HepG2 (cell line): Measurements from ENCODE around the gene CD58. TPM values are rescaled to one million over a fixed set of nuclear protein-coding genes. Genes with fewer than 3 reads are reported as not detected.

Experiments
- ATAC-seq: fragments of 200-7000 bp; cut with Tn5 transposase; 3 replicates; pipeline ENCODE4 v1.9.1; 2020; ENCODE audit warnings: mild to moderate bottlenecking, moderate library complexity
- BruUV-seq: library from RNA; stranded (reverse); fragments of 400-500 nt; replicated peaks from 2 replicates; lab custom pipeline; 2021; lab: Mats Ljungman, UMichigan
- CTCF ChIA-PET: fragments of 300-600 bp; formaldehyde crosslinking; extraction: SDS; loops from one replicate; lab custom pipeline; 2021; ENCODE audit warnings: low total read pairs, inconsistent platforms, low intra/inter-chr PET ratio; lab: Yijun Ruan, JAX
- POLR2A ChIA-PET: fragments of 350-600 bp; sonication (Branson Sonifier 250); formaldehyde crosslinking; loops from one replicate; lab custom pipeline; 2020; ENCODE audit warnings: antibody characterized with exemption, inconsistent platforms; lab: Yijun Ruan, JAX
- DNase-seq: peaks from one replicate; pipeline ENCODE4 v3.0.0-alpha.2; 2015; ENCODE audit warnings: low spot score
- FAIRE-seq: peaks from 3 replicates; lab custom pipeline; 2011; peaks lifted over from hg19 to GRCh38; lab: Jason Lieb, UNC
- H2AFZ ChIP-seq: one replicate; pipeline ENCODE4 v1.6.1; 2011; ENCODE audit warnings: low read length, inconsistent platforms
- H3K27ac ChIP-seq: fragments of 300-600 bp; 3 replicates; pipeline ENCODE4 v1.8.0; 2011; ENCODE audit warnings: mixed run types, mild to moderate bottlenecking, mixed read lengths, low read length, inconsistent platforms; ENCODE audit not compliant: insufficient read depth; ENCODE audit errors: extremely low read length
- H3K27me3 ChIP-seq, 2 experiments: fragments of 200-600 bp in 1 of 2; 2 replicates in 1 of 2; 3 replicates in 1 of 2; pipeline versions ENCODE4 v1.6.0 to v1.8.0; 2011; ENCODE audit warnings: low read length in 2 of 2, mild to moderate bottlenecking in 2 of 2, moderate library complexity in 2 of 2, inconsistent platforms in 1 of 2; ENCODE audit not compliant: insufficient read depth in 2 of 2, control insufficient read depth in 1 of 2
- H3K36me3 ChIP-seq, 2 experiments: fragments of 200-600 bp in 1 of 2; replicated peaks in 1 of 2; 2 replicates in 1 of 2; 3 replicates in 1 of 2; pipeline versions ENCODE4 v1.5.1 to v1.8.0; 2011; ENCODE audit warnings: low read length in 2 of 2, inconsistent platforms in 1 of 2; ENCODE audit not compliant: insufficient read depth in 2 of 2, control insufficient read depth in 1 of 2
- H3K4me1 ChIP-seq: 2 replicates; pipeline ENCODE4 v1.5.1; 2012; ENCODE audit warnings: low read length, inconsistent platforms; ENCODE audit not compliant: insufficient read depth
- H3K4me2 ChIP-seq: 2 replicates; pipeline ENCODE4 v1.6.0; 2011; ENCODE audit warnings: low read depth, low read length, inconsistent platforms
- H3K4me3 ChIP-seq, 3 experiments: fragments of 200-600 bp in 1 of 3; sonication (generic), shearing (Covaris generic) in 1 of 3; replicated peaks in 1 of 3; 2 replicates each; pipeline ENCODE4 v1.5.1; 2011 to 2016; ENCODE audit warnings: low read length in 3 of 3, inconsistent platforms in 2 of 3, low read depth in 2 of 3, mild to moderate bottlenecking in 2 of 3, control low read depth in 1 of 3, mixed read lengths in 1 of 3; ENCODE audit not compliant: insufficient read depth in 1 of 3
- H3K79me2 ChIP-seq: one replicate; pipeline ENCODE4 v1.6.1; 2011; ENCODE audit warnings: low read length, inconsistent platforms; ENCODE audit not compliant: insufficient read depth
- H3K9ac ChIP-seq: 2 replicates; pipeline ENCODE4 v1.6.0; 2011; ENCODE audit warnings: mild to moderate bottlenecking, low read depth, low read length, inconsistent platforms; ENCODE audit not compliant: insufficient read depth
- H3K9me3 ChIP-seq: 2 replicates; pipeline ENCODE4 v1.5.1; 2012; ENCODE audit warnings: mild to moderate bottlenecking, low read length
- H4K20me1 ChIP-seq: 2 replicates; pipeline ENCODE4 v1.6.0; 2011; ENCODE audit warnings: inconsistent platforms, mild to moderate bottlenecking, low read length, moderate library complexity; ENCODE audit not compliant: insufficient read depth
- ADNP ChIP-seq: sonication (generic); formaldehyde crosslinking; IDR thresholded peaks from 2 replicates; pipeline ENCODE4 v1.4.0; 2020; ENCODE audit warnings: missing genetic modification reagents
- CBX5 ChIP-seq: sonication (generic); formaldehyde crosslinking; IDR thresholded peaks from 2 replicates; pipeline ENCODE4 v1.4.0; 2020; ENCODE audit warnings: missing genetic modification reagents, borderline replicate concordance
- DNMT3B ChIP-seq: conservative IDR thresholded peaks from 2 replicates; pipeline ENCODE4 v1.6.1; 2016; ENCODE audit warnings: missing biosample characterization, control low read depth
- ISL2 ChIP-seq: sonication (generic); formaldehyde crosslinking; IDR thresholded peaks from 2 replicates; pipeline ENCODE4 v1.5.0; 2020; ENCODE audit warnings: missing genetic modification reagents
- JUN ChIP-seq: sonication (generic); formaldehyde crosslinking; IDR thresholded peaks from 2 replicates; pipeline ENCODE4 v1.4.0; 2020; ENCODE audit warnings: mild to moderate bottlenecking, missing genetic modification reagents
- JUNB ChIP-seq: sonication (generic); formaldehyde crosslinking; IDR thresholded peaks from 2 replicates; pipeline ENCODE4 v1.8.0; 2022; ENCODE audit warnings: missing genetic modification reagents, mild to moderate bottlenecking, borderline replicate concordance
- MAFF ChIP-seq: IDR thresholded peaks from 2 replicates; pipeline ENCODE4 v1.6.1; 2011; ENCODE audit warnings: low read depth, low read length, improper control_type of control experiment
- MAFK ChIP-seq, 2 experiments: IDR thresholded peaks in 1 of 2; conservative IDR thresholded peaks in 1 of 2; 2 replicates each; pipeline ENCODE4 v1.6.1; 2011; ENCODE audit warnings: improper control_type of control experiment in 2 of 2, low read length in 2 of 2
- PATZ1 ChIP-seq: sonication (generic); formaldehyde crosslinking; IDR thresholded peaks from 2 replicates; pipeline ENCODE4 v1.4.0; 2020; ENCODE audit warnings: missing genetic modification reagents
- PAX8 ChIP-seq: sonication (generic); formaldehyde crosslinking; IDR thresholded peaks from 2 replicates; pipeline ENCODE4 v1.8.0; 2022; ENCODE audit warnings: mild to moderate bottlenecking, missing genetic modification reagents, borderline replicate concordance
- SIX4 ChIP-seq: sonication (generic); formaldehyde crosslinking; IDR thresholded peaks from 2 replicates; pipeline ENCODE4 v1.4.0; 2020; ENCODE audit warnings: missing genetic modification reagents
- THAP11 ChIP-seq: IDR thresholded peaks from 2 replicates; pipeline ENCODE4 v1.6.1; 2016; ENCODE audit warnings: missing biosample characterization, missing genetic modification reagents
- ZFP41 ChIP-seq: sonication (generic); formaldehyde crosslinking; IDR thresholded peaks from 2 replicates; pipeline ENCODE4 v1.4.0; 2020; ENCODE audit warnings: mild to moderate bottlenecking, missing genetic modification reagents, borderline replicate concordance
- ZFP62 ChIP-seq: sonication (generic); formaldehyde crosslinking; IDR thresholded peaks from 2 replicates; pipeline ENCODE4 v1.4.0; 2020; ENCODE audit warnings: missing genetic modification reagents
- ZKSCAN1 ChIP-seq: fragments of 150-350 bp; IDR thresholded peaks from 2 replicates; pipeline ENCODE4 v1.6.1; 2014; ENCODE audit warnings: low read length
- ZNF136 ChIP-seq: sonication (generic); formaldehyde crosslinking; IDR thresholded peaks from 2 replicates; pipeline ENCODE4 v1.8.1; 2022; ENCODE audit warnings: low read depth, mild to moderate bottlenecking, moderate library complexity, missing genetic modification reagents
- ZNF225 ChIP-seq: sonication (generic); formaldehyde crosslinking; IDR thresholded peaks from 2 replicates; pipeline ENCODE4 v1.4.0; 2020; ENCODE audit warnings: mild to moderate bottlenecking, missing genetic modification reagents
- ZNF230 ChIP-seq: sonication (generic); formaldehyde crosslinking; IDR thresholded peaks from 2 replicates; pipeline ENCODE4 v1.4.0; 2020; ENCODE audit warnings: mild to moderate bottlenecking, missing genetic modification reagents
- ZNF580 ChIP-seq: IDR thresholded peaks from 2 replicates; pipeline ENCODE4 v1.6.1; 2016; ENCODE audit warnings: low read depth, borderline replicate concordance
- ZNF788 ChIP-seq: sonication (generic); formaldehyde crosslinking; IDR thresholded peaks from 2 replicates; pipeline ENCODE4 v1.5.0; 2020; ENCODE audit warnings: mild to moderate bottlenecking, missing genetic modification reagents, borderline replicate concordance
- WGBS: methylation state at CpG from one replicate; pipeline ENCODE4 v1.1.6; 2017; ENCODE audit warnings: low lambda C conversion rate; 5-methylcytosine and 5-hydroxymethylcytosine counted together
- in situ Hi-C: cut with HindIII; loops from 2 replicates; pipeline ENCODE4 v1.10.0; 2017; ENCODE audit warnings: low pct_unique_long_range_greater_than_20kb; ENCODE audit not compliant: extremely low pct_ligation_motif_present
- intact Hi-C: fragments of 100-400 bp; cut with micrococcal nuclease; formaldehyde crosslinking; loops from one replicate; pipeline ENCODE4 v1.10.0; 2022; ENCODE audit not compliant: unreplicated experiment
- polyA plus RNA-seq, 8 experiments: library from polyadenylated mRNA; depleted of rRNA in 3 of 8; stranded (reverse) in 7 of 8; unstranded in 1 of 8; fragments of >200 nt; fragmentation: Illumina TruSeq in 4 of 8; extraction: Trizol in 4 of 8; gene quantifications; 2 replicates each; pipeline versions ENCODE4 v1.2.1 to v1.2.3, GENCODE V29; 2011 to 2016; ENCODE audit warnings: low read depth in 4 of 8, missing spikeins in 1 of 8, mixed read lengths in 1 of 8; ENCODE audit not compliant: insufficient read depth in 1 of 8
- total RNA-seq, 5 experiments: library from RNA; depleted of rRNA; stranded (reverse); fragments of >200 nt; fragmentation: Illumina TruSeq; extraction: Trizol; gene quantifications; 2 replicates each; pipeline ENCODE4 v1.2.3, GENCODE V29; 2016; ENCODE audit warnings: low read depth in 1 of 5

CD58 gene
- total and polyA plus RNA-seq, 2 of the 13 experiments (the other 11 are each of a cell fraction or from before 2014, with no cell fraction given) = 9.4 to 13.5 TPM

- TF ChIP-seq ISL2 (CRISPR knock-in tag) (no peak), JUN (no peak), ZNF225 (CRISPR knock-in tag) (no peak), SIX4 (no peak), JUNB (CRISPR knock-in tag) (no peak), ZFP41 (CRISPR knock-in tag) (no peak), MAFK (conservative IDR thresholded peaks at IDR 0.05 in 1 of 2, IDR thresholded peaks at IDR 0.05 in 1 of 2; ENCODE audit: low read length in 2 of 2) (no peak), CBX5 (CRISPR knock-in tag) (no peak), ZNF230 (CRISPR knock-in tag) (no peak), PAX8 (CRISPR knock-in tag) (no peak), ZFP62 (no peak), THAP11 (CRISPR knock-in tag) (no peak), ZNF788 (CRISPR knock-in tag) (no peak), ADNP (CRISPR knock-in tag) (no peak), MAFF (no peak), ZKSCAN1 (no peak), DNMT3B (CRISPR knock-in tag) (no peak), ZNF580 (CRISPR knock-in tag) (no peak), ZNF136 (no peak), PATZ1 (CRISPR knock-in tag) (no peak)
- TF ChIP-seq, all 625 proteins: peak for 0
- 100% methylated on average over 1 of the region's 1 CpG for WGBS
- intact Hi-C loops (no loop called here), in situ Hi-C loops (no loop called here)
- BruUV-seq = no TSS peak
- no peak overlapping the region for H2AFZ ChIP-seq
- no peaks in the 10 kb centered on the region for H3K27me3 ChIP-seq
- 0 out of 5 replicates have a peak, but pooled peaks cover 0 to 5% of the 10 kb centered on the region in 2 experiments for H3K36me3 ChIP-seq
- no peaks in the 10 kb centered on the region; the same call in 1 of the 2 replicates for H4K20me1 ChIP-seq
- ATAC-seq (no peak), DNase-seq (no peak), FAIRE-seq (no peak)
- POLR2A ChIA-PET = no interaction called here
- CTCF ChIA-PET = no interaction called here
- no peaks in the 10 kb centered on the region for H3K4me1 ChIP-seq
- H3K9ac ChIP-seq = no peak overlapping the region
- H3K79me2 ChIP-seq = no peaks in the 10 kb centered on the region
- no peak overlapping the region for H3K27ac ChIP-seq
- H3K4me3 ChIP-seq = no peak overlapping the region
- H3K9me3 ChIP-seq = no peaks in the 10 kb centered on the region
- H3K4me2 ChIP-seq = no peak overlapping the region
Observed at GRCh38 chr1:116553386-116554115, 17.3 kb downstream of the CD58 start.
